HG02623 (cell line): ENCODE measurements around the gene FAF1.
"Not testable (repeated sequence)": the region's sequence is repeated elsewhere in the genome, so short reads cannot be mapped to it uniquely, and the experiment has no call there.

Source experiments
- ATAC-seq: cut with Tn5 transposase; IDR thresholded peaks from one replicate; pipeline ENCODE4 v1.9.1; 2021; ENCODE audit warnings: moderate library complexity; ENCODE audit not compliant: unreplicated experiment

FAF1 gene

DNA sequence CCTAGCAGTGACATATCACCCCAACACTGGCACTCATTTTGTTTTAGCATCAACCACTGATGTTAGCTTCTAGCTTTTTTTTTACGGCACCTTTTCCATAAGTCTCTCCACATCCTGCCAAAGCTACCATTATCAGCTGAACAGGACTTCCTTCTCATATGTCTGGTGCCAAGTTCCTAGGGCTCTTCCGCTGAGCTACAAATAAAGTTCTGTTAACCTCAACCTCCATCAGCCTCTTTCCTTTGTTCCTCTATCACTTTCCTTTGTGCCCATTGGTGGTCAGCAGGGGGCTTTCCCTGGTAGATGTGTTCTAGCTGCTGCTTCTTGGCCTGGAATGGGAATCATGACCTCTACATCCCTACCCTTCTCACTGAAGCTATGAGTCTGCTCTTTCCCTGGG is 163.8 kb downstream of the FAF1 start:
- ATAC-seq = no peak

DNA sequence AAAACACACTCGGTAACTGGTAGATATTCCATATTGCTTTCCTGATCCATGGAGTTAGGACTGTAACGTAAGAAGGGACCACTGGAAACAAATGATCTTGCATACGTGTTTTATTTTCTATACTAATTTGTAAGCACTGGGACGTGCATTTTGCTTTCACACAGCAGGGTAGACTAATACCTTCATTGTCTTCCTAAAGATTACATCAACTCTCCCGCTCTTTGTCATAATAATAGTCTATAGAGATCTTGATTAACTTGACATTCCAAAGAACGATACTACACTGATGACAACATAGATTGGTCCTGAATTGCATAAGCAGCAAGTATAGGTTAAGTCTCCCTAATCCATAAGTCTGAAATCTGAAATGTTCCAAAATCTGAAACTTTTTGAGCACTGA is 166.5 kb downstream of the FAF1 start:
- no peak for ATAC-seq

DNA sequence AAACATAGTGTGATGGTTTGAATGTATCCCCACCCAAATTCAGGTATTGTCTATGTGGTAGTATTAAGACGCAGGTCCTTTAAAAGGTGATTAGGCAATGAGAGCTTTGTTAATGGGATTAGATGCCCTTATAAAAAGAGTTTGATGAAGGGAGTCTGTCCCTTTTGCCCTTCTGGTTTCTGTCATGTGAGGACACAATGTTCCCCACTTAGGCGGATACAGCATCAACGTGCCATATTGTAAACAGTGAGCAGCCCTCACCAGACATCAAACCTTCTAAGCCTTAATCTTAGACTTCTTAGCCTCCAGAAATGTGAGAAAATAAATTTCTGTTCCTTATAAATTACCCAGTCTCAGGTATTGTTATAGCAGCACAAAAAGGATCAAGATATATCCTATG is 172.8 kb downstream of the FAF1 start:
- no peak for ATAC-seq

GRCh38 chr1:50783286-50783685 is 176.8 kb downstream of the FAF1 start:
- ATAC-seq = no peak

DNA sequence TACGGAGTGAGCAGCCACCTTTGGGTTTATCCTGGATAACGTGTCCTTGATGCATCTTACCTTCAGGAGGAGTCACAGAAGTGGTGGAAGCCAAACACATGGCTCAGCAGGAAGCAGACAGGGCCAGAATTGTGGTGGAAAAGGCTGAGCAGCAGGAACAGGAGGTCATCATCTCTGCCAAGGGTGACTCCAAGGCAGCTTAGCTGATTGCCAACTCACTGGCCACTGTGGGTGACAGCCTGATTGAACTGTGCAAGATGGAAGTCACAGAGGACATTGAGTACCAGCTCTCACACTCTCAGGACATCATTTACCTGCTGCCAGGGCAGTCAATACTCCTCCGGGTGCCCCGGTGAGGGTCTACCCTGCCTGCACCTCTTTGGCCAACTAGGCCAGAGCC is 179.3 kb downstream of the FAF1 start:
- ATAC-seq = no peak

DNA sequence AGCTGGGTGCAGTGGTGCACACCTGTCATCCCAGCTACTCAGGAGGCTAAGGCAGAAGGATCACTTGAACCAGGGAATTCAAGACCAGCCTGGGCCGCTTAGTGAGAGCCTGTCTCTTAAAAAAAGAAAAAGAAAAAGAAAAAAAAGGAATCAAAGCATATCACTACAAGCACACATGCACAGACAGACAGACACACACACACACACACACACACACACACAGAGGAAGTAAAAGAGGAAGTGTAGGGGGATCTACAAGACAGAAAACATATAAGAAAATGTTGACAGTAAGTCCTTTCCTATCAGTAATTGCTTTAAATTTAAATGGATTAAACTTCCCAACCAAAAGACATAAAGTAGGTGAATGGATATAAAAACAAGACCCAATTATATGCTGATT is 180.3 kb downstream of the FAF1 start:
- ATAC-seq = no peak

DNA sequence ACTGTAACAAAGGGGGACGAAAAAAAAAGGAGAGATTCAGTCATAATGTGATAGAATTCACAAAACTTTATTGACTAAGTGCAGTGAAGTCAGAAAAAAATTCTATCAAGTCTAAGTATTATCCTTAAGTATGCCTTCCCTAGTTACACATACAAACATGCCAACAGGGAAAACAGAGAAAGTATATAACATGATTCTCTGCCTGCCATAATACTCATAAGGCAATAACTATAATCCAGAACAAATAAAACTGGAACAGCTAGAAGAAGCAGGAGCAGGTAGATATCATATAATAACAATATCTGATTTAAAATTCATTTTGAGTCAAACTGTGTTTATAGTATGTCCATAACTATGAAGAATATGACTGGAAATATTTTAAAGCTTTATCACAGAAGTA is 184.3 kb downstream of the FAF1 start:
- ATAC-seq = no peak

GRCh38 chr1:50774759-50775351 is 185.2 kb downstream of the FAF1 start:
- no peak for ATAC-seq

- ATAC-seq = no peak
These were observed 193.4 kb downstream of the FAF1 start for GRCh38 chr1:50766688-50767087.

- ATAC-seq = not testable (repeated sequence)
These were observed 203.5 kb downstream of the FAF1 start for GRCh38 chr1:50756543-50756942.

GRCh38 chr1:50754764-50755163 is 205.3 kb downstream of the FAF1 start:
- ATAC-seq = not testable (repeated sequence)

DNA sequence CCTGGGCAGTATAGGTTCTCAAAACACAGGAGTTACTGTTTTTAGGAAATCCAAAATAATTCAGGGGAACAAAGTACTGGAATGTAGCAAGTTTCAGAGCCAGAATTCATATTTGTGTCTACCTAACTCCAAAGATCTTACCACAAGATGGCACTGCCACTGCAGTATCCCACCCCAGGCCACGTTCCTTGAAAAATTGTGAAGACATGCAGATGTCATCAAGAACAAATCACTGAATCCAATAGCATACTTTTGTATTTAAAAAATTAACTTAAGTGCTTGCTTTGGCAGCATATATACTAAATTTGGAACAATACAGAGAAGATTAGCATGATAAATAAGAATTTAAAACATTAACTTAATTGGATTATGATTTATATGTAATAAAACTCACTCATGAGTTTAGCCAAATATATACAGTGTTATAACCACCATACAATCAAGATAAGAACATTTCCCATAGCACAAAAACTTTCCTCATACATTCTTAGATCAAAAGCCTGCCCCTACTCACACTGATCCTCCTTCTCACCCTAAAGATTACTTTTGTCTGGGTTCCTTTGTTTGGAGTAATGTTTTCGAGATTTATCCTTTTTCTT is 209.9 kb downstream of the FAF1 start:
- no peak for ATAC-seq

DNA sequence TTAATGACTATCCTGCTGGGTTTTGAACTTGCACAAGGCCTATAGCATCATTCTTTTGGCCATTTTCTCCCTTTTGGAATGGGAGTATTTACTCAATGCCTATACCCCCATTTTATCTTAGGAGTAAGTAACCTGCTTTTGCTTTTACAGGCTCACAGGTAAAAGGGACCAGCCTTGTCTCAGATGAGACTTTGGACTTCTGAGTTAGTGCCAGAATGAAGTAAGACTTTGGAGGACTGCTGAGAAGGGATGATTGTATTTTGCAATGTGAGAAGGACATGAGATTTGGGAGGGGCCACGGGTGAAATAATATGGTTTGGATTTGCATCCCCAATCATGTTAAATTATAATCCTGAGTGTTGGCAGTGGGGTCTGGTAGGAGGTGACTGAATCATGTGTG is 212.7 kb downstream of the FAF1 start:
- no peak for ATAC-seq

GRCh38 chr1:50742523-50742922 is 217.5 kb downstream of the FAF1 start:
- ATAC-seq = no peak

DNA sequence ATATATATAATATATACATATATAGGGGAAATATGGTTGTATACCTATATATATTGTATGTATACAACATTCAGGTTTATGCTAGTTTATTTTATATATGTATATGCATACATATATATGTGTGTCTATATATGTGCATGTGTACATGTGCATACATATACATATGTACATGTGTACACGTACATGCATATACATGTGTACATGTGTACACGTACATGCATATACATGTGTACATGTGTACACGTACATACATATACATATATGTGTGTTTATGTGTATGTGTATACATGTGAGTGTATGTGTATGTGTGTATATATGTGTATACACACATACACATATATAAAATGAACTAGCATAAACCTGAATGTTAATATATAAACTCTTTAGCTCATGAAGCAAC is 220.9 kb downstream of the FAF1 start:
- no peak for ATAC-seq

GRCh38 chr1:50735443-50735842 is 224.6 kb downstream of the FAF1 start:
- no peak for ATAC-seq

GRCh38 chr1:50727578-50727977 is 232.5 kb downstream of the FAF1 start:
- ATAC-seq = not testable (repeated sequence)

DNA sequence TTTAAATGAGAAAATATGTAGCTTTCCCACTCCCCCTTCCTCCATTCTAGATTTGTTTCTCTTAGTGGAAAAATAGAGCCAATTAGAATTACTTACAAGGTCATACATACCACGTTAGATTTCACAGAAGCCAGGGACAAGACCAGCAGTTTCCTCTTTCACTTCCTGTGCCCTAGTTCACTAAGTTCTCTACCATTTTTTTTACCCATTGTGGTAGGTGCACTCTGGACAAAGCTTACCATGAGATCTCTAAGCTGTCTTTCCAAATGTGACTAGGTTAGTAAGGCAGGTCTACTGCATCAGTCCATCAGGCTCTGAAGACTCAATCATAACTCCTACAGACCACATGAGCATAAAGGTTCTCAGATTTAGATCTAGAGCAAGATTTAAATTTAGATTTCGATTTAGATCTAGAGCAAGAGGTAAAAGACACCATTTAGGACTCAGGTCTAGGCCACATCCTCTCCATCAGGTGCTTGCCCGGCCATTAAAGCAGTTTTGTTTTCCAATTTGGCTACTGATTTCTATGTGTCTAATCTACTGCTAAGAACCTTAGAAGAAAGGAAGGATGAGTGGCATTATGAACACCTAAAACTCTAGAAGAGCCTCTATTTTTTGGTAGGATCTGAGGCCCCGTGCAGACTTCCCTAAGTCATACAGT is 235.3 kb downstream of the FAF1 start:
- ATAC-seq = peak; percentile 79

DNA sequence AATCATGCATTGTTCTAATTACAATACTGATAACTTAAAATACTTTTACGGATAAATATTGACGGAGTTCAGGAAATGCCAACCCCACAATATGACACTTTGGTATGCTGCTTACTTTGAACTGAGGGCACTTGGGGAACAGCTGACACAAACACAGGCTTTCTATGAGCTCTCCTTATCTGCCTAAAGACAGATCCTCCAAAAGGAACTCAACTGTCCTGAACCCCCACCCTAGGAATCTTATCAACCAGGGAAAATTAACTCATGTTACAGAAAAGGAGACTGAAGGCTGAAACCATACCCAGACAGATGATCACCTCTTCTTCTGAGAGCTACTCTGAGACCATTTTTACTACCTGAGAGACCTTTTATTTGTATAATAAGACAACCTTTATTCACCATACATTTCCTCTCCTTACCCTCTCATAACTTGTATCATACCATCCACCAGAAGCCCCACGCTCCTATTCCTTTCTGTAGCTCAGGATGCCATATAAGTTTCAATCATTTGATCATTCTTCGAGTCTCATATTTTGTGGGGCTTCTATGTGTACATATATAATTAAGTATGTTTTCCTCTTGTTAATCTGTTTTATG is 239.5 kb downstream of the FAF1 start:
- no peak for ATAC-seq

GRCh38 chr1:50719126-50719525 is 240.9 kb downstream of the FAF1 start:
- no peak for ATAC-seq

DNA sequence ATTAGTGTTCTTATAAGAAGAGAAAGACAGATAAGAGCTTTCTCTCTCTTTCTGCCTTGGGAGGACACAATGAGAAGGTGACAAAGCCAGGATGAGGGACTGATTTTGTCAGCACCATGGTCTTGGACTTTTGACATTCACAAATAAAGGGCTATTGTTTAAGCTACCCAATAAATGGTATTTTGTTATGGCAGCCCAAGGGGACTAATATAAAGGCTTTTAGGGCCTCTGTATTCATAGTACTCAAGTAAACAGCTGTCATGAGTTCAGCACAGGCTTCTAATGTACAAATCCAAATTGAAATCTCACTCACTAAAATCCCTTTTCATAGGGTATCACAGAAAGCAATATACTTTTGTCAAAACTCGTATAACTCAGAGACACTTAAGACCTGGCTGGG is 242.7 kb downstream of the FAF1 start:
- no peak for ATAC-seq

DNA sequence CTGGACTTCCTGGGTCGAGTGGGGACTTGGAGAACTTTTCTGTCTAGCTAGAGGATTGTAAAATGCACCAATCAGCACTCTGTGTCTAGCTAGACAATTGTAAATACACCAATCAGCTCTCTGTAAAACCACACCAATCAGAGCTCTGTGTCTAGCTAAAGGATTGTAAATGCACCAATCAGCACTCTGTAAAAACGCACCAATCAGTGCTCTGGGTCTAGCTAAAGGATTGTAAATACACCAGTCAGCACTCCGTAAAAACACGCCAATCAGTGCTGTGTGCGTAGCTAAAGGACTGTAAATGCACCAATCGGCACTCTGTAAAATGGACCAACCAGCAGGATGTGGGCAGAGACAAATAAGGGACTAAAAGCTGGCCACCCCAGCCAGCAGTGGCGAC is 243.6 kb downstream of the FAF1 start:
- not testable (repeated sequence) for ATAC-seq
